NCI-H1092 (cell line): ENCODE measurements around the gene PER2.
A peak's percentile ranks its signal among the peaks of the same experiment; 100 is the strongest.

Experiments
- DNase-seq: peaks from one replicate; lab custom pipeline; 2025; lab: John Stamatoyannopoulos, UW

Gene PER2

DNA sequence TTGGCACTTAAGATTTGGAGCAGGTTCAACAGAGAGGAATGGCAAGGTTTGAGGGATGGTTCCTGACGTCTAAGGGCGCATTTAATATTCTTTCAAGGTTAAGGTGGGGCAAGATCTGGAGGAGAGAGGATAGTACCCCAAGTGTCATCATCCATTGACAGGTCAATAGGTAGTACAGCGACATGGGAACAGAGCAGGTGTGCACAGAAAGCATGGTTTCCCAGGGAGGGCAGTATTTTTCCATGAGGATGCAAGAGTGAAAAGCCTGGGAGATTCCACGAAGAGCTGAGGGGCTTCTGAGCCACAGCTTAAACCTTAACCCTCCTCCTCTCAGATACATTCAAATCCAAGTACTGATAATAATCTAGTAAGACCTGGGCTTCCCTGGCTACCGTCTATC lies 57.7 kb downstream of the PER2 start:
- no peak for DNase-seq

DNA sequence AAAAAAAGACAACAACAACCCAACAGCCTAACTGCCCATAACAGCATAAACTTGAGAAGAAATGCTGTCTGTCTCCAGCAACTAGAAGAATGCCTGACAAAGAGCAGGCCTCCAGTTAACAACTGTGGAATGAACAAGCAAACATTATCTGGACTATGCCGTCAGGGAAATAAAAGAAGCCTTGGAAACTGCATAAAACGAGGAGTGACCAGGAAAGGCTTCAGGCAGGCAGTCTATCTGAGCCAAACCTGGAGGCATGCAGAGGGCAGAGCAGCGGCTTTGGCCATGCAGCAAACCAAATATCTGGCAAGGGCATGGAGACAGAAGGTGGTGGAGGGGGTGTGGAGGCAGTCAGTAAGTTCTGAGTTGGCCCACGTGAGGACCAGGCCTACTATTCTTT lies 59.7 kb downstream of the PER2 start:
- DNase-seq, result no peak

DNA sequence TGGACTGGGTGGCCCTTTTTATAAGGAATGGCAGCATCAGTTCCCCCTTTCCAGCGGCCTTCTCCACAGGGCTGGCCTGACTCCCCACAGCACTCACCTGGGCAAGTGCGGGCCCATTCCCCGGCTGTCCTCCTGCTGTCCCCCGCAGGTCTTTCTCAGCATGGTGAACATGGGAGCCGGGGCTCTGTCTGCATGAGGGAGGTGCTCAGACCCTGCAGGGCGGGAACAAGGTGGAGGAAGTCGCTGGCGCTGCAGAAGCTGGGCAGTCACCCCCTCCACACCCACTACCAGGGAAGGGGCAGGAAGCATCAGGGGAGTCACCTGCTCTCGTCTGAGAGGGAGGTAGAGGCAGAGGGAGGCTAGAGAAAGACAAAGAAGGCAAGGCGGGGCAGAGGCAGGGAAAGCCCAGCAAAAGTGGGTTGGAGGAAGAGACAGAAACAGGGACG lies 60.8 kb downstream of the PER2 start:
- DNase-seq, result no peak

DNA sequence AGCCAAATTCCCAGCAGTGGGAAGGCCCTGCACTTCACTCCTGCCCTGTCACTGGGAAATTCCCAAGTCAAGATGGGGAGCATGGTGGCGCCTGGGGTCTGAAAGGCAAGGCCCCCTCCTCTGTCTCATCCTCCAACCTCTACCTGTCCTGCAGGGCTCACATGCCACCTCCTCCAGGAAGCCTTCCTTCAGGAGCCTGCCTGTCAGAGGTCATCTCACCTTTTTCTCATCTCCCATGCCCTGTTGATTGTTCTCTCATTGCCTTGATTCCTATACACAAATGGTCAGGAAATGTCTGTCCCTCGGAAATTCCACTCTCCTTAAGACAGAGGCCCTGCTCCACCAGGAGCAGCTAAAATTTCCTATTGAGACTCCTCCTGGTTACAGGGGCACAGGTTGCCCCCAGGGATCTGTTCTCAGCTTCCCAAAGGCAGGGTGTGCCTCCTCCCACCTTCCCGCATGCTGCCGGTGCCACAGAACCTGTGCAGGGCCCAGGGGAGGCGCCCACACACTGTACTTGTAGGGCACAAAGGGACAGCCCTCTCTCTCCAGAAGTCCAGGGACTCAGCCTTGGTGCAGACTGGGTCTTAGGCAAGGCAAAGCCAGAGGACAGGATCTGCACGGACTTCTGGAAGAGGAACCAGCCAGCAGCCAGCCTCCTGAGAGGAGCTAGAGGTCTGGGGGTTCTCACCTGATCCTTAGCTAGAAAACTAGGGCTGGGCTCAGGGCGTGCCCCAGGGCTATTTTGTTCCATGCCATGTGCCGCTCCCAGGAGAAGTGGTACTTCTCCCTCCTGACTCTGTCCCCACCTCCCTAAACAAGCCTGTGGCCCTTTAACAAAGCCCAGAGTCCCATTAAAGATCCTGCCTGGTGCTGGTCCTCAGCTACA lies 61.5 kb downstream of the PER2 start:
- no peak for DNase-seq

DNA sequence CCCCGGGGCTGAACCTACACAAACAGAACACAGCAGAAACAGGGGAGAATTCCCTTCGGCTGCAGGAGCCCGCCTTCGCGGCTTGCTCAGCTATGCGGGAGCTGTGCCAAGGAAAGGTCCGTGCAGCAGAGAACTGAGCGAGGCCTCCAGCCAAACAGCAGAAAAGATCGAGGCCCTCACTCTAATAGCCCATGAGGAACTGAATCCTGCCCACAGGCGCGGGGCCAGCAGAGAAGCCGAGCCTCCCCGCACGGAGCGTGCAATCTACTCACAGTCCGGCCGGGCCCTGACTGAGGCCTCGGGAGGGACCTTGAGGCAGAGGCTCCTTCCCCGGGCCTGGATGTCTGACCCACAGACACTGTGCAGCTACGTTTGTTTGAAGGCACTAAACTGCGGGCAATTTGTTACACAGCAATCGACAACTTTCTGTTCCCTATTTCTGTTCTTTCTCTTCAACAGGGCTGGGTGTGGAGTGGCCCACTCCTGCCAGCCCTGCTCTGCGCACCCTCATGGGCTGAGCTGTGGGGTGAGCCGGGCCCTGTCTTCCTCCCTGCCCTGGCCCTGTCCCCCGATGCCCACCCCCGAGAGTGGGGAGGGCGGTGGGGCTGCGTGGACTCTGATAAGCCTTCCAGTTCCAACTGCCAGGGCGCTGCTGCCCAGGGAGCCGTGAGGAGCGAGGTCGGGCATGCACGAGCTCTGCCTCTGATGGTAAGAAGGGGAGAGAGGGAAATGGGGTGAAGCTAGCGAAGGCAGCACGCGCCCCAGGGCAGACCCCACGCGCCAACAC lies 62.3 kb downstream of the PER2 start:
- no peak for DNase-seq

DNA sequence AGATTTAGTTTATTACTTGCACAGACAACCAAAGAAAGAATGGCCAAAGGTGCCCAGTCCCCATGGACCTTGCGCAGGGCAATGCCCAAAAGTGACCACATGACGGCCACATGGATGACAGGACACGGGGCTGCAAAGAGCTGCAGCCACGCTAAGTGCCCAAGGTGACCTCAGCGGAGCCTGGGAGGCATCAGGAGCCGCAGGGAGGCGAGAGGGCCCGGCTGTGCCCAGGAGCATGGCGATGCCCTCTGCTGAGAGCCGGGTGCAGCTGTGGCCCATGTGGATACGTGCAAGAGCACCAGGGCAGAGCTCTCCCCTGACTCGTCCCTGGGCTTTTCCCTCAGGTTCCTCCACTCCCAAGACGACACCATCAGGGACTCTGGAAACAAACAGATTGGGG lies 63.3 kb downstream of the PER2 start:
- no peak for DNase-seq

DNA sequence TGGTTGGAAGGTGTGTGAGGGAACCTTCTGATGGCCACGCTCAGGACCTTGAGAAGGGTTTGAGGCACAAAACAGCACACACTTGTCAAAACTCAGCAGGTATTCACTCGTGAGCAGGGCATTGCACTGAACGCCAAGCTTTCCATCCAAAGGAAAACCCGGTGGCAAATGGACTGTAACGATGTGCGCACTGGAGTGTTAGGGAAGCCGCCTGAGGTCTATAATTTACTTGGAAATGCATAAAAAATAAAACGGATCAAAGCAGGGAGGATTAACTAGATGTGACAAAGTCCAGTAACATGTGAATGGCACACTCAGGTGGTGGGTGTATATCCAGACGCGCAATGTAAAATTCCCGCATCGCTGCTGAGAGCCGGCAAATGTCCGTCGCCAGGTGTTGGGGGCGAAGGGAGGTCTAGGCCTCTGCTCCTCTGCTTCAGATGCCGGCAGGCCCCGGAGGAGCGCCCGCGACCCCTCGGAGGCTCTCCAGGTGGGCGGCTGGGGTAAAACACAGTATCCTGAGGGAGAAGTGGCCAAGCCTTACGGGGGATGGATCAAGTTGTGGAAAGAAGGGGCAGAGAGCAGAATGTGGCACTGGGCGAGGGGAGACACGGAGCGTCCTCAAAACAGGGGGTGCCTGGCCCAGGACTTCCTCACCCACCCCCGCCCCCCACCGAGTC lies 63.9 kb downstream of the PER2 start:
- DNase-seq, result no peak

DNA sequence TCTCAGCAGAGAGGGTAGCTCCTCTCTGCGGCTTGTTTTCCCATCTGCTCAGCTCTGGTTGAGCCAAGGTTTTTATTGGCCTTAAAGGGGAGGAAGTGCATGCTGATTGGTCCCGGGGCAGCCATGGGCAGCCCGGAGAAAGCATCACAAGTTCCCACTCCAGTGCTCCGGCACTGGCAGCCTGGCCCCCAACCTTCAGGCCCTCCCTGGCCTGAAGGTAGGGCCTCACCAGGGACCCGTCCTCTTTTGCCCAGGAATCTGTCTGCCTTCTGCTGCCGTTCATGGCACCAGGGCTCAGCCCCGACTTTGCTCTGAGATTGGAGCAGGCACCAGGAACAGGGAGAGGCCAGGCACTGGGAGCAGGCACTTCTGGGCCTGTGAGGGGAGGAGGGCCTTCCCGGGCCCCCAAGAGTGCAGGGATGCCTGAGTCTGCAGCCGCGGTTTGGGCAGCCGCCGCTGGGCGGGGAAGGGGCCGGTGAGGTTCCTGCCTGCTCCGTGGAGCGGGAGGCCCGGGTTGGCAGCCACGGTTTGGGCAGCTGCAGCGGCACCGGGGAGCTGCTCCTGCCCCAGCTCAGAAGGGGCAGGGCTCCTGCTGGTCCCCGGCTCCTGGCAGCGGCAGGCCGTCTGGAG lies 67.4 kb downstream of the PER2 start:
- DNase-seq, result no peak

DNA sequence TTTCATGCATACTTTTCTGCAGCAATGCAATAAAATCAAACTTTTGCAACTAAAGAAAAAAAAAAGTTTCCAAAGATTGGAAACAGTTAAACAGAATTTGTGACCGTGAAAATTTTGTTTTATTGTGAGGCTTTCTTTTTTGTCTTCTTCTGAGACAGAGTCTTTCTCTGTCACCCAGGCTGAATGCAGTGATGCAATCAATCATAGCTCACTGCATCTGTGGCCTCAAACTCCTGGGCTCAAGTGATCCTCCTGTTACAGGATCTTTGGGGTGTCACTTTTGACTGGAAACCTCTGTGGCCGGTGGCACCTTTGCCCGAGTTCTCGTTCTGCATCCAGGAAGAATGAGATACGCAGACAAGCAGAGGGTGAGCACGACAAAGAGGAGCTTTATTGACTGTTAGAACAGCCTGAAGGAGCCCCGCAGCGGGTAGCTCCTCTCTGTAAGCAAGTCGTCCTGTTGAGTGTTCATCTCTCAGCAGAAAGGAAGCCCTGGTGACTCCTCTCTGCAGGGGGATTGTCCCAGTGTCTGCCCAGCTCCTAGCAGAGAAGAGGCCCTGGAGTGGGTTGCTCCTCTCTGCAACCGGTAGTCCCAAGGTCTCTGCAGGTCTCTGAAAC lies 68.0 kb downstream of the PER2 start:
- no peak for DNase-seq

DNA sequence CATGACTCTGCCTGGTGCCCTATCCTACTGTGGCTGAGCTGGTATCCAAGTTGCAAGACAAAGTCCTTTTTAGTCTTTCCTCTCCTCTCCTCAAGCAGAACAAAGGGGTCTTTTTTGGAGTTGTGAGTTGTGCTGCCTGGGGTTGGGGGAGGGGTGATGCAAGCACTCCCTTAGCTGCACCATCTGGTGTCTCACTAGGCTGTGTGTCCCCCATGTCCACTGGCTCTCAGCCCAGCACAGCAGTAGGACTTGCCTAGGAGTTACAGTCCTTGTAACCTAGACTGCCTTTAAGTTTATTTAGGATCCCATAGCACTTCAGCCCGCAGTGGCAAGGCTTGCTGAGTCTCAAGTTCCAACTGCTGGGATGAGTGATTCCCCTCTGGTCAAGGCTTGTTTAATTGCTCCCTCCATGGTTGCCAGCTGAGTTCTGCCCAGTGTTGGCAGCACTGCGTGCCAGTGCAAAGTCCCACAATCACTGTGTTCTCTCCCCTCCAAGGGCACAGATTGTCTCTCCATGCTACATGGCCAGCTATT lies 71.7 kb downstream of the PER2 start:
- no peak for DNase-seq

DNA sequence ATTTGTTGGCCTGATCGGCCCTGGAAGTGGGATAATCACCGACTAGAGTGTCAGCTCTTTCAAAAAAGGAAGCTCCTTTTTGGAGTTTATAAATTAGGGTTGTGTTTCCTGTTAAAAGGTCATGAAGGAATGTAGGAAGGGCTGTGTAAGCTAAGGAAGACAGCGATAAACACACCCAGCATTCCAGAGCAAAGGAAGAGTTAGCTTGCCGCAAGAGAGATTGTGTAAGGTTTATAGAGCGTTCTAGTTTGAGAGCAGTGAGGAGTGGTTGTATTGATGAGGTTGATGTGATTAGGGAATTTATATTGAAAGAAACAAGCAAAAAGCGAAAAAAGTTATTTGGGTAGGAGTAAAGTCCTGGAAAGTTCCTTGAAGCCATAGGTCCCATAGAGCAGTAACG lies 81.4 kb downstream of the PER2 start:
- DNase-seq, result no peak

DNA sequence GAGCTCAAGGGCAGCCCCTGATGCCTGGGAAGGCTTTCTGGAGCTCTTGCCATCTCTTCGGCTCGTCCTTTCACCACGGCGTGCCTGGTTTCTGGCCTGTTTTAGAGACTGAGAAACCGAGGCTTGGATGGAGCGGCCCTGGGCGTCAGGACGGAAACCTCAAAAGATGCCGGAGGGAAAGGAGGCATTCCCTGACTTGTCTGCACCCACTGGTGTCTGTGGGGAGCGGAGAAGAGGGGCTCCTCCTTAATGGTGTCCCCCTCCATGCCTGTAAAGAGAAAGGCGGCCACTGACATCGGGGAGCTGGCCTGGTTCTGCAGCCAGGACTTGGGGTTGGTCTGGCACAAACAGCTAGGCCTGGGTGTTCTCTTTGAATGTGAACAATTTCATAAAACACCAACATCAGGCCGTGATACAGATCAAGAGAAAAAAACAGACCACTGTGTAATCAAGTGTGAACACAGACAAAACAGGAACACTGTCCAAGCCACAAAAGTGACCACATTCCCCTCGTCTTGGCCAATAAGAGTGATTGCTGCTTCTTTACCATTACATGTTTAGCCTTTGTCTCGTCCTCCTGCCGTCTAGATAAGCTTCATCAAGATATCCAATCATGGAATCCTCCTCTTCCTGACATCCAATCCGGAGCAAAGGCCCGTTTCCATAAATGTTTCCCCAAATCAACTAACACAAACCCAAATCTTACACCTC lies 84.3 kb downstream of the PER2 start:
- DNase-seq, result no peak

DNA sequence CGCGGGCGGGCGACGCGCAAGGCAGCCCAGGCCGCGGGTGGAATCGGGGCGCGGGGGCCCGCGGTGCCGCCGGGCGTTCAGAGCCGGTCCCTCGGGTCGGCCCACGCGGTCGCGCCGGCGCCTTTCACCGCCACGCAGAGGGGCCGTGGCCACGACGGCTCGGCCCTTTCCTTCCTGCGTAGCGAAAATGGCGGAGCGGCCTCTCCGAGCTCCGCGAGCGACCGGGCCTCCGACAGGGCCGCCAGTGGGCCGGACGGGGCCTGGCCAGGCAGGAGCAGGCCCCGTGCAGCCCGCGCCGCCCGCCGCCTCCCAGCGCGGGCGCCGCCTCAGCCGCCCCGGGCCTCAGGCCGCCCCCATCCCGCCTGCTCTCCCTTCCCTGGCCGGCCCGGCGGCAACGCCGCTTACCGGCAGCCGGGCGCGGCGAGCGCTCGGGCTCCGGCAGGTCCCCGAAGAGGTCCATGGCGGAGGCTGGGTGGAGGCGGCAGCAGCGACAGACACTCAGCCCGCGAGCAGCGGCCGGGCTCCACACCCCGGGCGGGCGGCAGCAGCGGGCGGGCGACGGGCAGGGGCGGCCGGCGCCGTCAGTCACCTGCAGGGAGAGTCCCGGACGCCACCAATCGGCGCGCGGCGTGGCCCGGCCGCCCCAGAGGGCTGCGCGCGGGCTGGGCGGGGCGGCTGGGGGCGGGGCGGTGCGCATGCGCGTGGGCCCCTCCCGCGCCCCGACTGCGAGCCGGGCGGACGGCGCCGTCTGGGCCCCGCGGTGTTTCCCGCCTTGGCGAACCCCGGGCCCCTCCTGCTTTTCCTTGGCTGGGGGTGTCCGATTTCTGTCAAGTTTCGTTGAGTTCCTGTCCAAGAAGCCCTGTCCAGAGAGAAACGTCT lies 85.1 kb downstream of the PER2 start, which contains the start of gene ILKAP:
ILKAP (minus strand) TSS at position 602 of the 879 bp plus-strand sequence; CDS start at position 460, 142 bp downstream.
- peak; percentile 72 for DNase-seq

DNA sequence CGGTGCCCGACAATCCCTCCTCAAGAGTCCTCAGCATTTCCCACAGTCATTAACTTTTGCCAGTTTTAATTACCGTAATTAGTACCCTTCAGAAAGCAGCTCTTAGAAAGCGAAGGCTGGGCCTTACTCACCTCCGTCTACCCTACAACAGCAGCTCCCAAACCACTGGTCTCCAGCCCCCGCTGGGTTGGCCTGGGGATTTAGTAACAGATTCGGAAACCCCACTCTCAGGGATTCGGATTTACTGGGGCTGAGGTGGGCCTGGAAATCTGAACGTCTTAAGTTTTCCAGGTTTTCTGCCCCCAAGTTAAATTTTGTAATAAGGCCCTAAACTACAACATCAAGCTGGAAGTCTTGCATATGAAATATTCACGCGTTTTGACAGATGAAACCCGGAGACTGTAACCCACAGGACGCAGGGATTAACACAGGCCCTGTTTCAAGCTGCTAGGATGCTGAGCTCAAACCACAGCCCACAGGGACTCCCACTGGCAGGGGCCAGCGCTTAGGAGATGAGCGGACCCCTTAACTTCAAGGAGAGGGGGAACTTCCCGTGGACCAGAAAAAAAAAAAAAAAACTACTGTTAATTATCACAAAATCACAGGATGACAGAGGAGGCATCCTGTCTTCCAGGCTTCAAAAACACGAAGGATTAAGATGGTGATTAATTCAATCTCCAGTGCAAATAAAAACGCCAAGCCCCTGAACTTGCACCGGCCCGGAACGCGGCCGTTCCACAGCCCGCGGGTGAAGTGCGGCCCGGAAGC lies 85.9 kb downstream of the PER2 start:
- no peak for DNase-seq
